GM13977 (cell line): ENCODE measurements around the gene ZNF446.
"Not testable (repeated sequence)": the region's sequence is repeated elsewhere in the genome, so short reads cannot be mapped to it uniquely, and the experiment has no call there.

Experiments
- DNase-seq: peaks from one replicate; pipeline ENCODE4 v3.0.0; 2012; ENCODE audit warnings: low spot score
- in situ Hi-C: fragments of 300-500 bp; cut with MboI; formaldehyde crosslinking; loops from one replicate; pipeline ENCODE4 v1.12.0; 2022; ENCODE audit warnings: low sequenced_read_pairs, low pct_unique_long_range_greater_than_20kb, mixed read lengths, inconsistent platforms; ENCODE audit not compliant: unreplicated experiment
- TF ChIP-seq, protein P1 (sequence below): IDR thresholded peaks from 2 replicates; pipeline ENCODE4 v1.5.1; 2012; ENCODE audit warnings: mild to moderate bottlenecking, control low read depth; ENCODE audit not compliant: insufficient read depth; ENCODE audit errors: extremely low read depth, missing control alignments

ZNF446 gene

DNA sequence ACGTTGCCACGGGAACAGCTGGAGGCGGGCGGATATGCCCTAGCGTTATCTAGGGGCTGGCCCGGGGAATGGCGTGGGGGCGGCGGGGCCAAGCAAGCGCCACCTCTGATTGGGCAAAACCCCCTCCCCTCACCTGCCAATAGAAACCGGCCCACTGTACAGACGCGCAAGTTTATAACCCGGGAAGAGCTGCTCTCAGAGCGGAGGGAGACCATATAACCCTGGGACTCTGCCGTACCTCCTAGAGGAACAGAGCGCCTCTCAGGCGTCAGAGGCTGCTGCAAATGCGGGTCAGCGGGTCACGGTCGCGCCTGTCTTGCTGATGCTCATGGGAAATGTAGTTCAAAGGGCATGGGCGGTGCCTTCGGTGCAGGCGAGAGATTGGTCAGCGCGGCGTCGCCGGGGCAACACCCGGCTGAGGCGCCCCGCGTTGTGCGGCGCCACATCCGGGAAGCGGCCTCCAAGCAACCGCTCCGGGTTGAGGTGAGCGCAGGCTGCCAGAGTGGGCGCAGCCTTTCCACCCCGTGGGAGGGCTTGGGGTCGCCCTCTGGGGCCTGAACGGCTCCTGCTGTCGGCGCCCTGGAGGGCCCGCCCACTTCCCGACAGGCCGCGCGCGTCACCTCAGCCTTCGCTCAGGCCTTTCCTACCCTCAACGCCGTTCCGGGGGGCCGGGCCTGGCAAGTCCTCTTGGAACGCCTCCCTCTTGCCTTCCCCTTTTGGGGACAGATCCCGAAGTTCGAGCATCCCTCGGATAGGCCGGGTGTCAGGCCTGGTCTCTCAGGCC lies at the start of gene ZNF446:
ZNF446 (plus strand) TSS at position 639 of the 784 bp plus-strand sequence. CDS start 867 bp downstream, outside the sequence.
- in situ Hi-C loops, result no loop called here
- DNase-seq, result peak; percentile 97
- TF ChIP-seq, protein P1, sequence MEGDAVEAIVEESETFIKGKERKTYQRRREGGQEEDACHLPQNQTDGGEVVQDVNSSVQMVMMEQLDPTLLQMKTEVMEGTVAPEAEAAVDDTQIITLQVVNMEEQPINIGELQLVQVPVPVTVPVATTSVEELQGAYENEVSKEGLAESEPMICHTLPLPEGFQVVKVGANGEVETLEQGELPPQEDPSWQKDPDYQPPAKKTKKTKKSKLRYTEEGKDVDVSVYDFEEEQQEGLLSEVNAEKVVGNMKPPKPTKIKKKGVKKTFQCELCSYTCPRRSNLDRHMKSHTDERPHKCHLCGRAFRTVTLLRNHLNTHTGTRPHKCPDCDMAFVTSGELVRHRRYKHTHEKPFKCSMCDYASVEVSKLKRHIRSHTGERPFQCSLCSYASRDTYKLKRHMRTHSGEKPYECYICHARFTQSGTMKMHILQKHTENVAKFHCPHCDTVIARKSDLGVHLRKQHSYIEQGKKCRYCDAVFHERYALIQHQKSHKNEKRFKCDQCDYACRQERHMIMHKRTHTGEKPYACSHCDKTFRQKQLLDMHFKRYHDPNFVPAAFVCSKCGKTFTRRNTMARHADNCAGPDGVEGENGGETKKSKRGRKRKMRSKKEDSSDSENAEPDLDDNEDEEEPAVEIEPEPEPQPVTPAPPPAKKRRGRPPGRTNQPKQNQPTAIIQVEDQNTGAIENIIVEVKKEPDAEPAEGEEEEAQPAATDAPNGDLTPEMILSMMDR, result no peak

DNA sequence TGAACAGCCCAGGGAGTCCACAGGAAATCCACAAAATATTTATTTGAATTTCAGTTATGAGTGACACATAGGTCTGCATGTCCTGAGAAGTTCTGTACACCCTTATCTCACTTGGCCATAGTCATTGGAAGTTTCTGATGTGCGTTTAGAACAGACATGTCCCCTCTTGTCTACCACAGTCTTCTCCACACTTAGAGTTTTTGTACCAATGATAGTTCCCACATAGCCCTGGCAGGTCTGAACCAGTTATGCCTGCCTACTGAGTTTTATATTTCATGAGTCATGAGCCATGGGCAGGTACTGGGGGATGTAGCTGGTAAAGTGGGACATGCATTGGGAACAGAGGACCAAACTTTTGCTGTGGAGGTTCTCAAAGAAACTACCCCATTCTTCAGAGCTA lies 47.5 kb upstream of the ZNF446 start:
- in situ Hi-C loops, result no loop called here
- TF ChIP-seq, protein P1, result no peak
- no peak for DNase-seq

DNA sequence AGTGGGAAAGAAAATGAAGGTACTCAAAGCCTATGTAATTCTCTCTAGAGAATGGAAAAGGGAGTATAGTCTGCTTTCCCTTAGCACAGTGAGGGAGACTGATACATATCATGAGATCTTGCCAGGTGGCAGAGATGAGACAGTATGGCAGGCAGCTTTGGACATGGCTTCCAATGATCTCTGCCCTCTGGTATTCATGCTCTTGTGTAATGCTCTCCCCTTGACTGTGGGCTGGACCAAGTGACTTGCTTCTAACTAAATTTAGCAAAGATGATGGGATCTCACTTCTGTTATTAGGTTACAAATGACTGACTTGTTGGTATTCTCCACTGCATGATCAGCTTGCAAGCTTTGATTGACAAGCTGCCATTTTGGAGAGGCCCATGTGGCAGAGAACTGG lies 46.4 kb upstream of the ZNF446 start:
- DNase-seq, result no peak
- TF ChIP-seq, protein P1, result no peak

DNA sequence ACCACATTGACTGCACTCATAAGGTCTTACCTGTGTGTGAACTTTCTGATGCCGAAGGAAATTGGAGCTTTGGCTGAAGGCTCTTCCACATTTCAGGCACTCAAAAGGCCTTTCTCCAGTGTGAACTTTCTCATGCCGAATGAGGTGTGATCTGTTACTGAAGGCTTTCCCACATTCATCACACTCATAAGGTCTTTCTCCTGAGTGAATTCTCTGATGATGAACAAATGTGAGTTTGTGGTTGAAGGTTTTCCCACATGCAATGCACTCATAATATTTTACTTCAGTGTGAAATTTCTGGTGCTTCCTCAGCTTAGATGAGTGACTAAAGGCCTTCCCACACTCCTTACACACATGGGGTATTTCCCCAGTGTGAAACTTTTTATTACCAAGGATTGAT lies 41.9 kb upstream of the ZNF446 start:
- in situ Hi-C loops, result no loop called here
- TF ChIP-seq, protein P1, result no peak
- DNase-seq, result no peak

More for the DNA sequence above, 46.4 kb upstream of the ZNF446 start:
- in situ Hi-C loops, result no loop called here

DNA sequence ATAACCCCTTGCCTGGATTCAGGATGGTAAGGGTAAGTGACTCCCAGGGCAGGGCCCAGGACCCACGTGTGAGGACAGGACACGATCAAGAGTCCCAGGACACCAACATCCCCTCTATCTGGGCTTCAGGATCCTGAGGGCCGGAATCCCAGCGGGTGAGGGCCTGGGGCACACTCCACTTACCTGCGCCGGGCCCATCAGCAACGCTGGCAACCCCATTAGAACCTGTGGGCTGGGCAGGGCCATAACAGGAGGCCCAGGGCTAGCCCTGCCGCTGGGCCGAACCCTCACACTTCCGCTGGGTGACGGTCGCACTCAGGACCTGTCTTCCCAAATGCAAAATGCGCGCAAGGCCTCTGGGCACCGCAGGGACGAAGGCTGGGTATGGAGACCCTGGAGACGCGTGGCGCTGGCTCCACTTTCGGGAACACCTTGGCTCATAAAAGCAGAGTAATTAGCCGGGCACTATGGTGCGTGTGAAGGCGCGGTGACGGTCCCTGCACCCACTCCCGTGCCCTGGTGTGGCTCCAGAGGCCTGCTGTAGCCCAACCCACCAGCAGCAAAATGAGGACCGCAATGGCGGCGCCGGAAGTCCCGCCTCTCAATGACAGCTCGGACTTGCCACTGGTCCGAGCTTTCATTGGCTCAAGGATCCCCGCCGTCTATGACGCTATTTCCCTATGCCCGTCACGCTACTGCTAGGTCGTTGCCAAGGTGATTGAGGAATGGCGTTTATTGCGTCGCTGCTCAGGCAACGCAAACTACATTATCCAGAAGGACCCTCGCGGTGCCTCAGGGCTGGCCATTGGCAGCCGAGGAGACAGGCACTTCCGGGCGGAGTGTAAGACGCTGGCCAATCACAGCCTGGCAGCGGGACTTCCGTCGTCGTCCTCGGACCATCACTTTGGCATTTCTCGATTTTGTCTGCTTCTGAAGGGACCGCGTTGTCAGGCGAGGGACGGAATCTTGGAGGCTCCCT lies 36.3 kb upstream of the ZNF446 start, which contains the start of gene ZNF132:
ZNF132 (minus strand) TSS at position 578 of the 979 bp plus-strand sequence; CDS start at position 246, 332 bp downstream.
- in situ Hi-C loops, result no loop called here
- TF ChIP-seq, protein P1, result no peak
- DNase-seq, result peak; percentile 97

DNA sequence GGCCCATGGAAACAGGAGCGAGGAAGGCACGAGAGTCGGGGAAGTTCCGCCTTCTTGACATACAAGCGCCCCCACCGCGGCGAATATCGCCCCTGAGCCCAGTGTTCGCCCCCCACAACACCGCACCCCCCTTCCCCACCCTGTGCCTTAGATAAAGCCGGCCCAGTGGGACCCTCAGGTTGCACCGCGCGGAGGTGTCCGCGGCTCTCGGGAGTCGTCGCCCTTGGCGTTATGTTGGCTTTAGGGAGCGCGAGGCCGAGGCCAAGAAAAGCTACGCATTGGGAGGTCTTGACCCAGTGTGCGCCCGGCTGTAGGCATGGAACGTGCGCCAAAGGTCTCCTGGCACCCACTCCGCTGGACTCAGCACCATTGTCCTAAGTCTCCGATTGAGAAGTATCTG lies 35.6 kb upstream of the ZNF446 start:
- no peak for DNase-seq
- TF ChIP-seq, protein P1, result no peak
- in situ Hi-C loops, result no loop called here

DNA sequence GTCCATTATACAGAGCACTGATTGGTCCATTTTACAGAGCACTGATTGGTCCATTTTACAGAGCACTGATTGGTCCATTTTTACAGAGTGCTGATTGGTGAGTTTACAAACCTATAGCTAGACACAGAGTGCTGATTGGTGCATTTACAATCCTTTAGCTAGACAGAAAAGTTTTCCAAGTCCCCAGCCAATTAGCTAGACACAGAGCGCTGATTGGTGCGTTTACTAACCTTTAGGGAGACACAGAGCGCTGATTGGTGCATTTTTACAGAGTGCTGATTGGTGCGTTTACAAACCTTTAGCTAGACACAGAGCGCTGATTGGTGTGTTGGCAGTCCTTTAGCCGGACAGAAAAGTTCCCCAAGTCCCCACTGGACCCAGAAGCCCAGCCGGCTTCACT lies 33.2 kb upstream of the ZNF446 start:
- in situ Hi-C loops, DNase-seq: not testable (repeated sequence)

DNA sequence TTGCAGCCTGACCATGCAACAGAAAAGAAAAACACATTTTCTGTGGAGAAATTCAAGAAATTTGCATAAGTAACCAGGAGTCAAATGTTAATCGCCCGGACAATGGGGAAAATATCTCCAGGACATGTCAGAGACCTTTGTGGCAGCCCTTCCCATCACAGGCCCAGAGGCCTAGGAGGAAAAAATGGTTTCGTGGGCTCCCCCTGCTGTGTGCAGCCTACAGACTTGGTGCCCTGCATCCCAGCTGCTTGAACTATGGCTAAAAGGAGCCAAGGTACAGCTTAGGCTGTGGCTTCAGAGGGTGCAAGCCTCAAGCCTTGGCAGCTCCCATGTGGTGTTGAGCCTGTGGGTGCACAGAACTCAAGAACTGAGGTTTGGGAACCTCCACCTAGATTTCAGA lies 27.3 kb upstream of the ZNF446 start:
- in situ Hi-C loops, DNase-seq: not testable (repeated sequence)

DNA sequence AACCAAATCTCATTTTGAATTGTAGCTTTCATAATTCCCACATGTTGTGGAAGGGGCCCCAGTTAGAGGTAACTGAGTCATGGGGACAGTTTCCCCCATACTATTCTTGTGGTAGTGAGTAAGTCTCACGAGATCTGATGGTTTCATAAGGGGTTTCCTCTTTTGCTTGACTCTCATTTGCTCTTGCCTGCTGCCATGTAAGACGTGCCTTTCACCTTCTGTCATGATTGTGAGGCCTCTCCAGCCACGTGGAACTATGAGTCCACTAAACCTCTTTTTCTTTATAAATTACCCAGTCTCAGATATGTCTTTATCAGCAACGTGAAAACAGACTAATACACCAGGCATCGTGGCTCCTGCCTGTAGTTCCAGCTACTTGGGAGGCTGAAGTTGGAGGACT lies 26.2 kb upstream of the ZNF446 start:
- DNase-seq, in situ Hi-C loops: not testable (repeated sequence)
